ENCODE measurements around the gene PRKACB.
A peak's percentile ranks its signal among the peaks of the same experiment; 100 is the strongest.
"Not testable (repeated sequence)": the region's sequence is repeated elsewhere in the genome, so short reads cannot be mapped to it uniquely, and the experiment has no call there.

PRKACB gene

DNA sequence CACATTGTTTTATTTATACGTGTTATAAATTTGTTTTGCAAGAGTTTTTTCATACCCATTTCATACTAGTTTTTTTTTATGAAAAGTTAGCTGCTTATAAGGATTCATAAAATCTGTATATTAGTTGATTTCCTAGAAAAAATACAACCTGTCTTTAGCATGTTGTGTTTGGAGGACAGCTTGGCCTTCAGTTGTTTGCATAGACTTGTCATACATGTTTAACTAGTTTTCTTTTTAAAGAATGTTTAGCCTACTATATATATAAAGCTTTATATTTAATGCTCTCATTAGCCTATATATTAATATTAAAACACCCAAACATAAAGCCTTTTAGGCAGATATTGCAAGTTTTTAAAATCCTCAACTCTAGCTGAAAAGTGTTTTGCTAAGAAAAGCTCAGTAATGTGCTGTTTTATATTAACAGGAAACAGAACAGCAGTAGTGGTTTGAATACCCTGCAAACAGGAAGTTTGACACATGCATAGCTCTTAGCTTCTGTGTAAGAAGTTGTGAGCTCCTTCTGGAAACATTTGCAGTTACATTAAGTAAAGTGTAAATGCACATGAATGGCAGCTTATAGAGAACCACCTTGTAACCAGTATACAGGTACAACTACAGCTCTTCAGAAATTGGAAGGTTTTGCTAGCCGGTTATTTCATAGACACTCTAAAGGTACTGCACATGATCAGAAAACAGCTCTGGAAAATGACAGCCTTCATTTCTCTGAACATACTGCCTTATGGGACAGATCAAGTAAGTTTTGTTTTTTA, at the start of gene PRKACB:
TSS of gene PRKACB (plus strand) at position 476 of the 770 bp plus-strand sequence. CDS start at position 567, 91 bp downstream.
- DNase-seq = no peak

DNA sequence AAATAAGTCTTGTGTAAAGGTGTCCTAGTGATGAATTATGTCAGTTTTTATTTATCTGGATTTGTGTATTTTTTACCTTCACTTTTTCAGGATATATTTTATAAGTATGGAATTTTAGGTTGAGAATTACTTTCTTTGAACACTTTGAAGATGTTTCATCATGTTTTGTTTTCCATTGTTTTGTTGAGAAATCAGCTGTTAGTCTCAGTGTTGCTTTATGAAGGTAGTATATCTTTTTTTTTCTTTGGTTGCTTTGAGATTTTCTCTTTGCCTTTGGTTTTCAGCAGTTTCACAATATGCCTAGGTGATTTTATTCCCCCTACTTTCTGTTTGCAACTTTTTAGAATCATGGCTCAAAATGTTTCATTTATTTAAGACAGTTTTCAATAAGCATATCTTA, 48.8 kb upstream of the PRKACB start:
- DNase-seq = no peak

DNA sequence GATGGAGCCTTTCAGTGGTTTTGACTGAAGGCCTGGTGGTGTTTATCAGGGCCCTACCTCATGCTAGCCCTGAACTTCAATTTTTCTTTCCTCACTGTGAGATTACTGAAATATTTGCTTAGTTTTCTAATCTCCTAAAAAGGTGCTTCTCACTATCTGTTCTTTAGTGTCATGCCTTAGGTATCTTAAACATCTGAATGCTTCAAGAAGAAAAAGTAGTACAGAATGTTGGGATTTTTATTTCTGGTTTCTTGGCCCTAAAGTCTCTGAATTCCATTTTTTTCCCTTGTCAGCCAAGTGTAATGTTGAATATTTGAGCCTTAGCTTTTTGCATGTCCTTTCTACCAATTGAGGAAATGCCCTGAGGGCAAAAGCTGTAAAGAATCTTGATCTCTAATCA, 47.9 kb upstream of the PRKACB start:
- DNase-seq = no peak

DNA sequence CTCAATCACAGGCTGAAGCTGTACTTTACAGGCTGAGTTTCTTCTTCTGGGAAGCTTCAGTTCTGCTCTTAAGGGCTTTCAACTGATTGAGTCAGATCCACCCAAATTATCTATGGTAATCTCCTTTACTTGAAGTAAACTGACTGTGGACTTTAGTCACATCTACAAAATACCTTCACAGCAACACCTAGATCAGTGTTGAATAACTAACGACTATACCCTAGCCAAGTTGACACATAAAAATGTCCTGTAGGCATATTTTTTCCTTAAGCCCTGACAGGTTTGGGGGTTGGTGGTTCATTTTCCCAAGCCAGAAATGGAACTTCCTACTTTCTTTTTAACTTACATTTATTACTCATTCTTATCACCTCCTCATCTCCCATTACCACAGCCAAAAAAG, 42.9 kb upstream of the PRKACB start:
- DNase-seq = no peak

DNA sequence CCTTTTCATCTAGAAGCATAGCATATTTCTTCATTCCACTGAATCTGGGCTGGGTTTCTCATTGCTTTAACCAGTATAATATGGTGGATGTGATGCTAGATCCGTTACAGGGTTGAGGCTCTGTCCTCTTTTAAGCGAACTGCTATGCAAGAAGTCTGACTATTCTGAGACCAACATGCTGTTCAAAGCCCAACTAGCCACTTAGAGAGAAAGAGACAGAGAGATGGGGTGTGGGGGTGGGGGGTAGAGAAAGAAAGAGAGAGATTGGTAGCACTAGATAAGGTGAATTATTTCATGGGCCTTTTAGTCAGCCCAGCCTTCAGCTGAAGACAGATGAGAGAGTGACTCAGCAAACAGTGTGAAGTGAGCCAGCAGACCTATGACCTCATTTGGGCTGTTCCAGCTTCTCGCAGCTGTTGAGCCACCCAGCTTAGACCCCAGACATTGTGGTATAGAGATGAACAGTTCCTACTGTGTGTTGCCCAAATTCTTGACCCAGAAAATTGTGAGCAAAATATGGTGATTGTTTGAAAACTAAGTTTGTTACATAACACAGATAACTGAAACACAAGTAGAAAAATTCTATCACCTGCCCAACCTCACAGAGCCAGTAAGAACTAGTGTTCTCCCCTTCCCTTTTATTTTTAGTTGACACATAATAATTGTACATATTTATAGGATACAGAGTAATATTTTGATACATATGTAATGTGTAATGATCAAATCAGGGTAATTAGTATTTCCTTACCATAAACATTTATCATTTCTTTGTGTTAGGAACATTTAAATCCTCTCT, 40.7 kb upstream of the PRKACB start:
- peak; percentile 17 for DNase-seq

DNA sequence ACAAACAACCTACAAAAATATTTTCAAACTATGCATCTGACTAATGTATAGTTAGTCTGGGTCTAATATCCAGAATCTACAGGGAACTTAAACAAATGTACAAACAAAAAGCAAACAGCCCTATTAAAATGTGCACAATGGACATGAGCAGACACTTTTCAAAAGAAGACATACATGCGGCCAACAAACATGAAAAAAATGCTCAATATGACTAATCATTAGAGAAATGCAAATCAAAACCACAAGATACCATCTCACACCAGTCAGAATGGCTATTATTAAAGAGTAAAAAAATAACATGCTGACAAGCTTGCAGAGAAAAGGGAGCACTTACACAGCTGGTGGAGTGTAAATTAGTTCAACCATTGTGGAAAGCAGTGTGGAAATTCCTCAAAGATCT, 36.5 kb upstream of the PRKACB start:
- DNase-seq = not testable (repeated sequence)

DNA sequence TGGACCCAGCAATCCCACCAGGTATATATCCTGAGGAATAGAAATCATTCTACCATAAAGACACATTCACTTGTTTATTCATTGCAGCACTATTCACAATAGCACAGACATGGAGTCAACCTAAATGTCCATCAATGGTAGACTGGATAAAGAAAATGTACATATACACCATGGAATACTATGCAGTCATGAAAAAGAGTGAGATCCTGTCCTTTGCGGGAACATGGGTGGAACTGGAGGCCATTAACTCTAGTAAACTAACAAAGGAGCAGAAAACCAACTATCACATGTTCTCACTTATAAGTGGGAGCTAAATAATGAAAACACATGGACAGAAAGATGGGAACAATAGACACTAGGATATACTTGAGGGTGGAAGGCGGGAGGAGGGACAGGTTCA, 36.1 kb upstream of the PRKACB start:
- no peak for DNase-seq

DNA sequence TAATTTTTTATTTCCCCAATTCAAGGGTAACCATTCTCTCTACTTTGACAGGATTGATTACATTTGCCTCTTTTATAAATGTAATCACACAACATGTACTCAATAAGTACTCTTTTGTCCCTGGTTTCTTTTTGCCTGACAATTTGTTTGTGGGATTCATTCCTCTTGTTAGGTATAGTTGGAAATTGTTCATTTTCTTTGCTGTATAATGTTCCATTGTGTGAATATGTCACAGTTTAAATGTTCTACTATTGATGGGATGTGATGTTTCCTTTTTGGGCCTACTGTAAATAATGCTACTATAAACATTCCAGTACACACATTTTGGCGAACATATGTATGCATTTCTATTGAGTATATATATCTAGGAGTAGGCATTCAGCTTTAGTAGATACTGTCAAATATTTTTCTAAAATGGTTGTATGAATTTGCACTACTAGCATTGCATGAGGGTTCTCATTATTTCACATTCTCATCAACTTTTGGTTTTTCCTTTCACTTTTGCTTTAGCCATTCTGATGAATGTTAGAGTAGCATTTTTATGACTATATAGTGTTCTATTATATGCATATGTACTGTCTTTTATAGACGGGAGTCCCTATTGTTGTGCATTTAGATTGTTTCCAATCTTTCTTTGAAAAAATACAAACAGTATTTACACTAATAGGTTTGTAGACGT, 35.0 kb upstream of the PRKACB start:
- DNase-seq = no peak

DNA sequence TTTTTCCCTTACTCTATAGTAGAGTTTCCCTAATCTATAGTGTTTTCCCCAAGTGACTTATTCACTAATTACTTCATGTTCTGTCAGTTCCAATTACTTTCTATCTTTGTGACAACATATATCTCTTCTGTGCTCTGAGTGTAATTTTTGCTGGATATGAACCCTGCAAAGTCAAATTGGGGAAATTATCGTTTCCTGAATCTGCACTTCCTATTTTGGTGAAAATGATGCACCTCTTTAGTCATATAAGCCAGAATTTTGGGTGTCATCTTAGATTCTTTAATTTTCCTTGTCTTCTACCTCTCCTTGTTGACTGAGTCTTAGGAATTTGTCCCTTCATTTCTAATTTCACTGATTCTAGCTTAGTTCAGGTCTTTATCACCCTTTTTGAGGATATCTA, 33.4 kb upstream of the PRKACB start:
- no peak for DNase-seq

DNA sequence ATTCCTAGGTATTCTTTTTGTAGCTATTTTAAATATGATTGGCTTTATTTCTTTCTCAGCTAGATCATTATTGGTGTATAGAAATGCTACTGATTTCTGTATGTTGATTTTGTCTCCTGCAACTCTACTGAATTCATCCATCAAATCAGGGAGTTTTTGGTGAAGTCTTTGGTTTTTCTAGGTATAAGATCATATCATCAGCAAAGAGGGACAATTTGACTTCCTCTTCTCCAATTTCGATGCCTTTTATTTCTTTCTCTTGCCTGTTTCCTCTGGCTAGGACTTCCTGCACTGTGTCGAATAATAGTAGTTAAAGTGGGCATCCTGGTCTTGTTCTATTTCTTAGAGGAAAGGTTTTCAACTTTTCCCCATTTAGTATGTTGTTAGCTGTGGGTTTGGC, 27.5 kb upstream of the PRKACB start:
- no peak for DNase-seq

DNA sequence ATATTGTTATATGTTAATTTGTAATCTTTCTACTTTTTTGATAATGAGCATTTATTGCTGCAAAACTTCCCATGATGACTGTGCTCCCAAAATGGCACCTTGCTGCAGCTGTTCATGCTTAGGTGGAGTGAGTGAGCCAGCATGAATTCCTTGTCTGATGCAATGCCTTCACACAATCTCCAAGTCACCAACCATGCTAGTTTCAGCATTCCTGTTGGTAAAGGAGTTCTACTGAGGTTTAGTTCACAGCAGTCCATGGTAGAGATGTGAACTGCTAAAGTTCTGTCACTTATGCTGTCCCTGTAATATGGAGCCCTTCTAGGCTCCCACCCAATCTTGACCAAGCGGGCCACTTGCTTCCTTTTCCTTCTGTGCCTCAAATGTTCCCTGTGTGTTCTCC, 26.2 kb upstream of the PRKACB start:
- no peak for DNase-seq

DNA sequence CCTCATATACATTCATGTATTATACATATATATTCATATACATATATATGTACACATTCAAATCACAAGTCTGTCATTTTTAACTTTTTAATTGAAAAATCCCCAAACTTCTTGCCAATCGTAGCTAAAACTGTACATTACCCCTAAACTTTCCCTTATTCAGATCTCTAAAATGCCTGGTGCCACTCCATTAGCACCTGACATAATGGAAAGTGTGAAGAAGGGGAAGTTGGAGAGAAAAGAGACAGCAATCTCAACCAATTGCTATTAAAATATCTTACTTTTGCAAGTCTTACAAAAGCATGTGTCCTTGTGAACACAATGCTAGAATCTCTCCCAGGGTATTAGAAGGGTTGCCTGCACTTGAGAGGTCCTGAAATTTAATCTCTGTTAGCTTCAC, 22.7 kb upstream of the PRKACB start:
- no peak for DNase-seq

DNA sequence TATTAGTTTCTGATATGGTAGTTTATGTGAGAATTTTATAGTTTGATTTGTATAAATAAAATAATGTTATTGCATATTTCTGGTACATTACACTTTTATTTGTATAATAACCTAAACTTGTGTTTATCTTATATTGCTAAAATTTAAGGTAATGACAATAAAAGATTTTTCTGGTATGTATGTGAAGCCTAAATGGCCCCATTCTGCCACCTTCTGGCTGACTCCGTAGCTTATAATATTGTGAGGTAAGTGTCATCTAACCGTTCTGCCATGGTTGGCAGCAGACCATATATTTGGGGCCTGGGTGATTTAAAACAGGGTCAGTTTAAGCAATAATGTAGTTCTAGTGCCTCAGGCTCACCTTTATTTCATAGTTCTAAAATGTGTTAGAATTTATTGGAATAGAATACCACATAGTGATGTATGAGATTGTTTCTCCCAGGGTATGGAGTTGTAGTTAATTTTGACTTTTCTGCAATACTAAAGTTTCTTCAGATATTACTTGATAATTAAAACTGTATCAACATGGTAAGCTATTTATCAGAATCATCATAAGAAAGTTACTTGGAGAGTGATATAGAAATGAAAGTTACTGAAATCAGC, 21.2 kb upstream of the PRKACB start:
- peak; percentile 38 for DNase-seq

DNA sequence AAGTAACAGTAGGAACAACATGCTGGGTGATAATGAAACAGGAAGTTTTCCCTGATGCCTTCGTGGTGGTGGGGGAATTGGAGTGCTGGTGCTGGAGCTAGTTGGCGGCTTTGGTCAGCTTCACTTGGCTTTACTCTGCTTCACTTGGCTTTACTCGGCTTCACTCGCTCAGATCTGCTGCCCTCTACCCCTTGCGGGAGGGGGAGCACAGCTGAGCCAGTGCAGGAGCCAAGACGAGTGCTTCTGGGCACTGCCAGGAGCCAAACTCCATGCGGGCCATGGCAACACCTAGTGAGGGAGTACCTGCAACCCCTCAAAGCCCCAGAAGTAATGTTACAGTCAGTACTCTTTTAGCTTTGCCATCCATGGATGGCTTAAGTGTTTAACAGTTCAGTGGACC, 10.6 kb upstream of the PRKACB start:
- DNase-seq = no peak

DNA sequence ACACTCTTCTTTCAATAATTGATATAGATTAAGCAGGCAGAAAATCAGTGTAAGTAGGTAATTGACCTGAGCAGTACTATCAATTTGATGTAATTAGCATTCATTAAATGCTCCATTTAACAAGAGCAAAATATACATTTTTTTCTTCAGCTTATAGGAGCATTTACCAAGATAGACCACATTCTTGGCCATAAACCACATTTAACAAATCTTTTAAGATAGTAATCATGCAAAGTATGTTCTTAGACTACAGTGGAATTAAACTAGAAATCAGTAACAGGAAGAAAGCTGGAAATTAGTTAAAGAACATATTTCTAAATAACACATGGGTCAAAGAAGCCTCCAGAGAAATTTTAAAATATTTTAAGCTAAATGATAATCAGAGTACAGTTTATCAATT, 8.7 kb upstream of the PRKACB start:
- DNase-seq = no peak

DNA sequence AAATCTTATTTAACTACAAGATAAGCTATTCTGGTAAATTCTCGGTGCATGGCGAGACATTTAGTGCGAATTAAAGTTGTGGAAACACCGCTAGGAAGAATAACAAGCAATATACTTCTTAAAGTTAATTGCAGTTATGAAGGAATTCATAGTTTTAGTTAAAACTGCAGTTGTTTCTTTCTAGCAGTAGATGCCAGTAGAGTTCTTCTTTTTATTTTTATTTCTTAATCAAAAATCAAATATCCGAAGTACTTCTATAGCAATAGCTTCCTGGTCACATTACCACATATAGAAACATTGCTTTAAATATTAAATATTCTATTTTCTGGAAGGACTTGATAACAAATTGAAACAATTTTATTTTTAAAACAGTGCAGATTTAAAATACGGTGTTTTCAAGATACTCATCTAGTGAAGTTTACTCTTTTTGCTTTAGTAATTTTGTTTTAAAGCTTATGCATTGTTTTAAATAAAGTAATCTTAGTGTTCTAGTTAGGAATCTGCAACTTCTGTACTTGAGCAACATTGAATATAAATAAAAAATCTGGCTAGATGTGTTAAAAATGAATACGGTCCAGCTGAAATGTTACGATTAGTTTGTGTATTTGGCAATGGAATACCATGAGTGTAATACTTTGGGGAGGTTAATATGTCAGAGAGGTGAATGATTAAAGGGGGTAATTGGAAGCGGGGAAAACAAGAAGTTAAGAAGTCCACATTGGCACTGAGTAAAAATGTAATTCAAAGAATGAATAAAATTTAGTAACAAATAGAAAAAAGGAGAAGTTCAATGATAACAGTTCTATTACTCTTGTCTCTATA, 2.7 kb upstream of the PRKACB start:
- DNase-seq = no peak

DNA sequence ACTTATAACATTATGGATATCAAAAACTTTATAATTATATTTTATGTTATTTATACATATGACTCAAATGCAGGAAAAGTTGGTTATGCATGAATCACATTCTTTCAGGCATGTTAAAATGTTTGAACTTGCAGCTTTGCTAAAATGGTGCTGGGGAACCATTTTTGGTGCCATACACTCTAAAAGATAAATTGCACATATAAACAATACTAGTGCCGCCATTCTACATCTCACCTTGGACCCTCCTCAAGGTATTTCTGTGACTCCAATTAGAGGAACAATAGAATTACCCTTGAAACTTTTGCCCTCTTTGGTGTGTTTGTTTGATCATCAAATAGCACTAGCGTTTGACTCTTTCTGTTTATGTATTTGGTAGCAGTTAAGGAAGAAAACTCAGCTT, 997 bp downstream of the PRKACB start:
- DNase-seq = no peak

DNA sequence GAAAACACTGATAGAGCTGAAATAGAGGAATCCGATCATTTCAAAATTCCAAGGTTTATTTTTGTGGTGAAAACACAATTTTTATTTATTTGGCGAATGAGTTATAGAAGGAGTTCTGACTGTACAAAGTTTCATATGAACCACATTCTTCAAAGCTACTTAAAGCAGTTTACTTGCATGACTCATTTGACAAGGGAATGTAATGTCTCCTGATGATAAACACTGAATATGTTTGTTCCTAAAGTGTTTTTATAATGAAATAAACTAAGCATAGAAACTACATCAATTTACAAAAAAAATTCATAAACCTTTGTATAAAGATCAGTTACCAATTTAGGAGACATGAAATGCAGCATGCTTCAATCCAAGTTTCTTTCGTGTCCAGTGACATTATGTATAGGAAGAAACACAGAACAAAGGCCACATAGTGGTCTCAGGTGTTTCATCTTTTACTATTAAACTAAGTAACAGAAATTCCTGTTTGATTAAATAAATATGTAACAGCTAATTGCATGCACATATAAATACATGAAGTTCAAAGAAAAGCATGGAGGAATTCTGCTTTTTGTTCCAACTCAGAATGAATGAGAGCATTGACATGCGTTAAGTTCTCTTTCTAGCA, 2.5 kb downstream of the PRKACB start:
- no peak for DNase-seq

DNA sequence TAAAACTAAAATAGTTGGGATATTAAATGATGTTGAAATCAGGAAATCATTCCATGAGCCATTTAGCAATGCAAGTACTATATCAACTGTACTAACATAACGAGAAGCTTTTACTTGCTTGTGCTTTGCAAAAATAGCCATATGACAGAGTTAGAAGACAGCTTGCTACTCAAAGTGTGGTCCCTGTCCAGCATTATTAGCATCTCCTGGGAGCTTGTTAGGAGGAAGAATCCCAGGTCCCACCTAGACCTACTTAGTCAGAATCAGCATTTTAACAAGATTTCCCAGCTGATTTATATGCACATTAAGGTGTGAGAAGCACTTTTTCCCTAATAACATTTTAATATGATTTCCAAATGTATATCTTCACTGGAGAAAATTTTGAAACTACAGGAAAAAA, 4.7 kb downstream of the PRKACB start:
- no peak for DNase-seq

DNA sequence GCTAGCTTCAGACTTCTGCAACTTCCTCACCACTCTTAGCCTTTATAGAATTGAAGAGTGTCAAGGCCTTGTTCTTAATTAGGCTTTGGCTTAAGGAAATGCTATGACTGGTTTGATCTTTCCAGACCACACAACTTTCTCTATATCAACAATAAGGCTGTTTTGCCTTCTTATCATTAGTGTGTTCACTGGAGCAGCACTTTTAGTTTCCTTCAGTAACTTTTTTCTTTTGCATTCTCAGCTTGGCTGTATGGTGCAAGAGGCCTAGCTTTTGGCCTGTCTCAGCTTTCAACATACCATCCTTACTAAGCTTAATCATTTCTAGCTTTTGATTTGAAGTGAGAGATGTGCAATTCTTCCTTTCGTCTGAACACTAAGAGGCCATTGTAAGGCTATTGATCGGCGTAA, 8.6 kb downstream of the PRKACB start:
- no peak for DNase-seq

DNA sequence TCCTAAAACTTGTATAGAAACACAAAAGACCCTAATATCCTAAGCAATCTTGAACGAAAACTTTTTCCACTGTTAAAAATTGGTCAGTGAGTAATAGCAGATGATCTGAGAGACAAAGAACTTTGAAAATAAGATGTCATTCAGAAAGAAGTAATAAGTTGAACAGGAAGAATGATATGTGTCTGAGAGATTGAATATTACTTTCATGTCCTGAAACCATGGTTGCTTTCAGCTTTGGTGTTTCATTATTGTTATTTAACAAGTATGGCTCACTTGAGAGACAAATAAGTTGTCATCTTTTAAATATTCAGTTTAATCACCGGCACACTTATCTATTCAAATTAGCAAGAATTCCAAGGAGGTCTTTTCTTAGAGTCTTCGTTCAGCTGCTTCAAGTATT, 11.4 kb downstream of the PRKACB start:
- no peak for DNase-seq

DNA sequence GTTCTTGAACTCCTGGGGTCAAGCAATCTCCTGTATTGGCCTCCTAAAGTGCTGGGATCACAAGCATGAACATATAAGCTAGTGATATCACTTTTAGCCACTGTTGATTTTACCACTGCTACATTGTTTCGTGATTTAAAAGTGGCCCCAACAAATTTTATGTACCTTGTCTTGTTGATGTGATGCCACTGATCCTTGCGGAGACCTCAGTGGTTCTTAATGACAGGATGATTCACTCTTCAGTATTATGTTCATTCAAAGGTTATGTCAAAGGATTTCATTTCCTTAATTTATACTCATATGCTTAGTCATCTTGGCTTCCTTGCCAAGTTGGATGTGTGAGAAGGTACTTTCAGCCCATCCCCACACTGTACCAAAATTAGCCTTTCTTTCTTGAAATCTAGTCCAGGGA, 12.1 kb downstream of the PRKACB start:
- DNase-seq = no peak
